NCI-H2107 treated with DMSO at 0.1 percent for 48 hours (cell line): Measurements from ENCODE around the gene SFT2D3.
A peak's percentile ranks its signal among the peaks of the same experiment; 100 is the strongest.

ENCODE experiments used
- DNase-seq: peaks from one replicate; lab custom pipeline; 2025; ENCODE audit not compliant: unreplicated experiment; lab: John Stamatoyannopoulos, UW

SFT2D3 gene

DNA sequence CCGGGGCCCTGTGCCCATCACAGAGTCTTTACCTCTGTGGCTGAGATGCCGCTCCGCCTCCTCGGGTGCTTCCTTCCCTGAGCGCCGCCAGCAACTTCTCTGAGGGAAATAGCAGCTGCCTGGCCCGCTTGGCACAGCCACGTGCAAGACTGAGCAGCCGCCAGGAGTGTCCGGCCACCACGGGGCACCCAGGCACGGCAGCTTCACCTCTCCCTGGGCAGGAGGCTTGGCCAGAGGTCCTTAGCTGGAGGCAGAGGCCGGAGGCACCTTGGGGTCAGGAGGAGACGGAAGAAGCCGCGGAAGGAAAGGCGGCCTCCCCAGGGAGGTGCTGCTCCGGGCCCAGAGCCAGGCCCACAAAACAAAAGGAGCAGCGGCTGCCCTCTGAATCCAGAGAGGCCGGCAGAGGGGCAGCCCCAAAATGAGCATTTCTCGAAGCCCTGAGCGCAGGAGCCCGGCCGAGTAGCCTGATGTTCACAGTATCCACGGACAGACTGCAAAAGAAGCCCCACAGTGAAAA, 20.0 kb upstream of the SFT2D3 start:
- DNase-seq, result no peak

DNA sequence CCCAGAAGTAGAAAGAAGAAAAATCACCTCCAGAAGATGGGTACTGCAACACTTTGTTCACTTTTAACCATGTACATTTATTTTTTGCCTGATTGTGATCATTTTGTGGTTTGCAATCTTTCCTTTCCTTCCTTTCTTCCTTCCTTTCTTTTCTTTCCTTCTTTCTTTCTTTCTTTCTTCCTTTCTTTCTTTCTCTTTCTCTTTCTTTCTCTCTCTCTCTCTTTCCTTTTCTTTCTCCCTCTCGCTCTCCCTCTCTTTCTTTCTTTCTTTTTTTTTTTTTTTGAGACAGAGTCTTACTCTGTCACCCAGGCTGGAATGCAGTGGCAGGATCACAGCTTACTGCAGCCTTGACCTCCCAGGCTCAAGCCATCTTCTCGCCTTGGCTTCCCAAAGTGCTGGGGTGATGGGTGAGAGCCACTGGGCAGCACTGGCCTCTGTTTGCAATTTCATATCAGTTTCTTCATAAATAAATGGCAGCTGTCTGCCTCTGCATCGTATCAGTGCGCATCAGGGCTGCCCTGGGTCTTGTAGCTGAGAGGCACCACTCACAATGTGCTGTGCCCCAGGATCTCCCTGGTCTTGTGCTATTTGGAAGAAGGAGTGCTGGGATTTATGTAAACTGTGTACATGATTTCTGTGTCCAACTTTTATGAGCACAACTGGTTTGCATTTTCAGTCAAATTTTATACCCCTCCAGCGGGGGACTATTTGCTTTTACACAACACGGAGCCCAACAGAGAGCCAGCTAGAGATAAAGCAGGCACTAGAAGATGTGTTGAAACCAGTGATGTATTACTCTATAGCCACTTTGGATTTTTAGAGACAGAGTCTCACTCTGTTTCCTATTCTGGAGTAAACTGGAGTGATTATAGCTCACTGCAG, 19.1 kb upstream of the SFT2D3 start:
- DNase-seq, result no peak

DNA sequence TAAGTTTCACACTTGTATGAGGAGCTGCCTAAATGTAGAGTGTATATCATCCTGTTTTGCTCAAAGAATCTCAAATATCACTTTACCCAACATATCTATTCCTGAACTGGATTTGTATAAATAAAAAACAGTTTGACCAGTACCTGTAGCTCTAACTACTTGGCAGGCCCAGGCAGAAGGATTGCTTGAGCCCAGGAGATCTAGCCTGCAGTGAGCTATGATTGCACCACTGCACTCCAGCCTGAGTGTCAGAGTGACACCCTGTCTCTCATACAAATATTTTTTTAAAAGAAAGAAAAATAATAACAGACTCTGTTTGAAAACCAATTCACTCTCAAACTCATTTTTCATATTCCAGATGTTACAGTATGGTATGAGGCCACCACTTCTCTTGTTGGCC, 18.2 kb upstream of the SFT2D3 start:
- no peak for DNase-seq

DNA sequence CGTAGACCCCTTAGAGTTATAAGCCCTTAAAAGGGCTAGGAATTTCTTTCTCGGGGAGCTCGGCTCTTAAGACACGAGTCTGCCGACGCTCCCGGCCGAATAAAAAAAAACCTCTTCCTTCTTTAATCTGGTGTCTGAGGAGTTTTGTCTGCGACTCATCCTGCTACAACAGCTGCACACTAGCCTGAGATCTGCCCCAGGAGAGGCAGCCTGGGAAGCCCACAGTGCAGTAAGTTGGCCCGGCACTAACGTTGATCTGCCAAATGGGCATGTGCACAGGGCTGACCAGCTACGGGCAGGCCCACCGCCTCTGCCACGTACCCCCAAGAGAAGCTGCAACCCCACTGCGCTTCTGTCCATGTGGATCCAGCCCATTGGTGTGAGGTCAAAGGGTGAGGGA, 17.5 kb upstream of the SFT2D3 start:
- DNase-seq, result no peak

DNA sequence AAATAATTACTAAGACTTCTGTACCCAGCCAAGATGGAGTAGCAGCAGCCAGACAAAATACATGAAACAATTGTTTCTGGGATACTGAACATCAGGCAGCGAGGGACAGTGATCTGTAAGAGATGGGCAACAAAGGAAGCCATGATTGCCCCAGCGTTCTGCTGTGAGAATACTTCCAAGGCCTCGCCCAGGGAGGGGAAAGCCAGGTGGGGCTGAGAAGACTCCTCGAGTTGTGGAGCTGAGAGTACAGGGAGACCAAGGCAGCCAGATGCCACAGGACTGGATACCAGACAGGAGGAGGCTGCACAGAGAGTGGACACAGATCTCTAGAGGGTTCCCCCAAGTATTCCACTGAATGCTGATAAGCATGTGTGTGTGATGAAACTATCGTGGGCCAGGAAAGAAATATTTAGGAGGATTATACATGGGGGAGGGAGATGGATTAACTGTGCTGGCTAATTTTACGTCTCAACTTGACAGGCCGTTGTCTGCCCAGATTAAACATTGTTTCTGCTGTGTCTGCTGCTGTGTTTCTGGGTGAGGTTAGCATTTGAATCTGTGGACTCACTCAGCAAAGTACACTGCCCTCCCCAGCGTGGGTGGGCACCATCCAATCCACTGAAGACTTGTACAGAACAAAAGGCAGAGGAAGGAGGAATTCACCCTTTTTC, 15.8 kb upstream of the SFT2D3 start:
- no peak for DNase-seq

DNA sequence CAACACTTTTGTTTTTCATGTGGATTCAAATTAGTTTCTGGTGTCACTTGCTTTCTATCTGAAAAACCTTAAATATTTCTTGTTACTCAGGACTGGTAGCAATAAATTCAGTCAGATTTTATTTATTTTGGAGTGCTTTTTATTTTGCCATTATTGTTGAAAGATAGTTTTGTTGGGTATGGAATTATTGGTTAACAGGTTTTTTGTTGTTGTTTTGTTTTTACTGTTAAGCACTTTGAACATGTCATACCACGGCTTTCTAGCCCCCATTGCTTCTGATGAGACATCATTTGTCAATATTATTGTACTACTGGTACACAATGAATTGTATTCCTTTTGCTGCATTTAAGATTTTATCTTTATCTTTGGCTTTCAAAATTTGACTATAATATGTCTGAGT, 12.9 kb upstream of the SFT2D3 start:
- DNase-seq, result no peak

DNA sequence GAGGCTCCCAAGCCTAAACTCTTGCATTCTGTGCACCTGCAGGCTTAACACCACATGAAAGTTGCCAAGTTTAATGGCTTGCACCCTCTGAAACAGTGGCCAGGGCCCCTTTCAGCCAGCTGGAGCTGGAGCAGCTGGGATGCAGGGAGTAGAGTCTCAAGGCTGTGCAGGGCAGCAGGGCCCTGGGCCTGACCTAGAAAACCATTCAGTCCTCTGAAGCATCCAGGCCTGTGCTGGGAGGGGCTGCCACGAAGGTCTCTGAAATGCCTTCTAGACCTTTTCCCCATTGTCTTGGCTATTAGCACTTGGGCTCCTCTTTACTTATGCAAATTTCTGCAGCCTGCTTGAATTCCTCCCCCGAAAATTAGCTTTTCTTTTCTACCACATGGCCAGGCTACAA, 10.6 kb upstream of the SFT2D3 start:
- no peak for DNase-seq

DNA sequence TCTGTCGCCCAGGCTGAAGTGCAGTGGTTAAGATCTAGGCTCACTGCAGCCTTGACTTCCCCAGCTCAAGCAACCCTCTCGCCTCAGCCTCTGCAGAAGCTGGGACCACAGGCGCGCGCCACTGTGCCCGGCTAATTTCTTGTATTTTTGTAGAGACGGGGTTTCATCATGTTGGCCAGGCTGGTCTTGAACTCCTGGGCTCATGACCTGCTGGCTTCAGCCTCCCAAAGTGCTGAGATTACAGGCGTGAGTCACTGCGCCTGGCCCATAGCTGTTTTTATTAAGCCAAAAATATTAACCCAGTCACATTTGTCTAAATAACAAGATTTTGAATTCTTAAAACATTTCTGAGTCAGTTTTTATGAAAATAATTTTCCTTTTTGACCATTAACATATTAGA, 6.3 kb upstream of the SFT2D3 start:
- no peak for DNase-seq

DNA sequence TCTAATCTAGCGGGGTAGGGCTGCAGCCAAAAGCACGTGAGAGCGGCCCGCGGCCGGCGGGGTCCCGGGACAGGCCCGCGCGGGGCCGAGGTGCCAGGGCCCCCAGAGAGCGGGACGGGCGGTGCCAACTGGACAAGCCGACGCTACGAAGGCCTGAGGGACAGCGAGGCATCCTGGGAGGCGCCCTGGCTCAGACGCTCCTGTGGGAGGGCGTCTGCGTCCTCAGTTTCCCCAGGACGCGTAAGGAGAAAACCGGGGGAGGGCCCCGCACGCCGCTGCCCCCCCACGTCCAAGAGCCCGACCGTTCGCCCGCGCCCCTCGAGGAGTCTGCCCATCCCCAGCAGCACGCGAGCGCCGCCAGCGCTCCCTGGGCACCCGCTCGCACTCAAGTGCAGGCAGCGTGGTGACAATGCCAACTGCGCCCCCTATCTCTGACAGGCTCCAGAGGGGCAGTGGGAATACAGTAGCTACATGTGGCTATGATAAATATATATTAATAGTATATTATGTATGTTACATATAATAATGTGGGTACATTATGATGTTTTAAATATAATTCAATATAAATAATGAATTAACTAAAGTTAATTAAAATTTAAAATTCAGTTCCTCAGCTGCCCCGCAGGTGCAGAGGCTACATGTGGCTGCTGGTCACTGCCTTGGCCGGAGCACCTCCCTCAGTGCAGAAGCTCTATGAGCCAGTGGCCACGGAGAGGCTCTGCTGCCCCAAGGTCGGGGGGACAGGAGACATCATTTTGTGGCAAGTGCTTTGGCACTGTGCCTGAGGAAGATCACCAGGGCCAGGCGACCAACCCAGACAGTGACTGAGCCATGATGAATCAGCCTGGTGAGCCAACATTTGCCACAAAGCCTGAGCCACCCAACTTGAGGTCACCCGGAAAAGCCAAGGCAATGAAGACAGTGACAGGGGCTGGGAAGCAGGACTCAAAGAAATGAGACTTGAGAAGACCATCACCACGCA, 5.5 kb upstream of the SFT2D3 start:
- DNase-seq, result no peak

DNA sequence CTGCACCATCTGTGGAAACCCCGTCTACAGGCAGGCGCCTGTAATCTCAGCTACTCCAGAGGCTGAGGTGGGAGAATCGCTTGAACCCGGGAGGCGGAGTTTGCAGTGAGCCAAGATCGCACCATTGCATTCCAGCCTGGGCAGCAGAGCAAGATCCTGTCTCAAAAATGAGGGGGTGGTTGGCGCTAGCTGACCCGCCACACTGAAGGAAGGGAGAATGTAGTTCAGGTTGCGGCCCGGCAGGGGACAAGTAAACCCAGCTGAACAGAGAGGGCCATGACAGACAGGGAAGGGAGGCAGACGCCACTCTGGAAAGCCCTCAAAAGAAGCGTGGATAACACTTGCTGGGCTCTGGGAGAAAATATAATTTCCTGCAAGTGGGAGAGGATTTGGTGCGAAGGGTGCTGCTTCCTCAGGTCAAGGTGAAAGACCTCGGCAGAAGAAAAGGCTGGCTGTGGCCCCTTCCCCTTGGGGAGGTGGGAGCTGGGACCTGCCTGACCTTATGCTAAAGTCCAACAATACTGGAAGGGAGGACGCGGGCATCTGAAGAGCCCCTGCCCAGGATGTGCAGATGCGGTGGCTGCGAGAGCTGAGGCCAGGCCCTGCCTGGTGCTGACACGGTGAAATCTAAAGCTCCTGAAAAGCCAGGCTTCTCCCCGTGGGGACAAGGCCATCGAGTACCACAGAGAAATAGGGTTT, 3.7 kb upstream of the SFT2D3 start:
- DNase-seq, result no peak

DNA sequence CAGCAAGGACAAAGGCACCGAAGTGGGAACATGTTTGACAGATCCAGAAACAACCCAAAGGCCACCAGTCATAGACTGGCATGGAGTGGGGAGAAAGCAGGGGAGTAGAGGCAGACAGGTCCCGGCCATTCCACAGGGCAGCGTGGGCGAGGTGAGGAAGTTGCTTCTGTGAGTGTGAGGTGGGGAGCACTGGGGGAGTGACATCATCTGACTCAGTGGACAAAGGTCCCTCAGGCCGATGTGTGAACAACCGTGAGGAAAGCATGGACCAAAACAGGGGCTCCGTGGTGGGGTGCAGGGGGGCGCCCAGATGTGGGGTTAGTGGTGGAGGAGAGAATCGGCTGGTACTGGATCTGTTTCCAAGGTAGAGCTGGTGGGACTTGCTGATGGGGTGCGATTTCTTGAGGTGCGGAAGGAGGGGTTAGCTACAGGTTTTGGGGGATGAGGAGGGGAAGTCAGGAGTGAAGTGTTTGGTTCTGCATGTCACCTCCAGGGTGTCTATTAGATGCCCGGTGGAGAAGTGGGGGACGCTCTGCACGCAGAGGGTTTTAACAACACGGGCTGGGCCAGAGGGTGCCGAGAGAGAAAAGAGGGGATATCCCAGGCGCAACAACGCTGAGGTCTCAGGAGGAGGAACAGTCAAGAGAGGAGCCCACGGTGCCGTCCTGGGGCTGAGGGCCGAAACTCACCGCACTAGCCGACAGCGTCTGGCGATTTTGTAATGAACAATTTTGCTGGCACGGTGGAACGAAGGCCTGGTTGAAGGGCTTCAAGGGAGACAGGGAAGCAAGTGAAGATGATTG, 2.5 kb upstream of the SFT2D3 start:
- DNase-seq, result no peak

DNA sequence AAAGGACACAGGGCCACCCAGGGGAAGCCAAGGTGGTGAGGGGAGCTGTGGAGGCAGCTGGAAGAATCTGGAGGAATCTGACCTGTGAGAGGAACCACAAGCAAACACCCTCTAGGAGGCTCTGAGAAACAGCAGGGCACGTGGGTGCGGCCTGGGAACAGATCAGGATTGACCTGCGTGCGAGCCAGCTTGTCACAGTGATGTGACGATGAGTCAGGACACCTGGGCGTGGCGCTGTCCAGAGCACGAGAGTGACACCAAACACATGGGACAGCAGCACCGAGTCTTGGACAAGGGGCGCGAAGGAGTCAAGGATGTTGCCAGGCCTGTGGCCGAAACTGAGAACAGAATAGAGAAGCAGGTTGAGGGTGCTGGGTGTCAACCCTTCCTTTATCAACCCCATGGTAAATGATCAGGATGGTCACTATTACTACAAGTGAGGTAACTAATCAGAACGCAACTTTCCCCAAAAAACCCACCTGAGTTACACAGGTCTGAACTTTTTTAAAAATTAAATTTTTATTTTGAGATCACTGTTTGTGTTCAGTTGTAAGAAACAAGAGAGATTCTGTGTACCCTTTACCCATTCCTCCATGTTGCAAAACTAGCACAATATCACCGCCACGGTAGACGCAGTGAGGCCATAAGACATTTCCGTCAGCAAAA, 637 bp upstream of the SFT2D3 start:
- DNase-seq, result no peak

DNA sequence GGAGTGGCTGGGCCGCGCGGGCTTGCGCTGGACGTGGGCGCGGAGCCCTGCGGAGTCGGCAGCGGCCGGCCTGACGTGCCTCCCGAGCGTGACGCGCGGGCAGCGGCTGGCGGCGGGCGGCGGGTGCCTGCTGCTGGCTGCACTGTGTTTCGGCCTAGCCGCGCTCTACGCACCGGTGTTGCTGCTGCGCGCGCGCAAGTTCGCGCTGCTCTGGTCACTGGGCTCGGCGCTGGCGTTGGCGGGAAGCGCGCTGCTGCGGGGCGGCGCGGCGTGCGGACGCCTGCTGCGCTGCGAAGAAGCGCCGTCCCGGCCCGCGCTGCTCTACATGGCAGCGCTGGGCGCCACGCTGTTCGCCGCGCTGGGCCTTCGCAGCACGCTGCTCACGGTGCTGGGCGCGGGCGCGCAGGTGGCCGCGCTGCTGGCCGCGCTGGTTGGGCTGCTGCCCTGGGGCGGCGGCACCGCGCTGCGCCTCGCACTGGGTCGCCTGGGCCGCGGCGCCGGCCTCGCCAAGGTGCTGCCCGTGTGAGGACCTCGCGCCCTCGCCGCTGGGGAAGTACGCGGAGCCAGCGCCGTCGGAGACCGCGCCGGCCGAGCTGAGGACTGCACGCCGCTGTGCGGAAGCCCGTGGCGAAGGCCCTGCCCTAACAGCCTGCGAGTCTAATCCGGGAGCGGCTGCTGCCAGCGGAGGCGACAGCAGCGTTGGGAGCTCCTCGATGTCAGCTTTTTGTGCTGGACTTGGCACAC, 526 bp downstream of the SFT2D3 start:
- peak; percentile 16 for DNase-seq

DNA sequence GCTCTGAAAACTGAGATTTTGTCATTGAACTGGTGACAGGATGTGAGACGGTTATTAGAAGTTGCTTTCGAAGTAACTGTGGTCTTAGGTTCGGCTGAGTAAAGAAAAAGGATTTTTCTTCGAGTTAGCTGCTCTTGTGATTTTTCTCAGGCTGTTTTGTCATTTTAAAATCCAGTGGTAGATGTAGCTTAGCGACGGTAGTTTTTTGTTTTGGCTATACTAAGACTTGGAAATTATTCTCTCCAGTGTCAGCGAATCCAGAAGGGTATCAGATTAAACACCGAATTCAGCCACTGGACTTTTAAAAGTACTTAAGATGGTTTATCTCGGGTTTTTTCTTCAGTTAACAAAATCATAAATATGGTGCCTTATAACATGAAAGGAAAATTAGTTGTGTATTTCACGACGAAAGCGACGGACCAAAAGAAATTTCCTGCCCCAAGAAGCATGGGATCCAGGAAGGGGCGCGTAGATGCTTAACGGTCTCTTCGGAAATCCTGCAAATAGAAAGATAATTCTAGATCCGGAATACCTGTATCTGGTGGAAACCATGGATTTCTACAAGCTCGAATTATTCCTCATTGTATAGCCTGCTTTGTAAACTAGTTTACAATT, 1.2 kb downstream of the SFT2D3 start:
- no peak for DNase-seq

DNA sequence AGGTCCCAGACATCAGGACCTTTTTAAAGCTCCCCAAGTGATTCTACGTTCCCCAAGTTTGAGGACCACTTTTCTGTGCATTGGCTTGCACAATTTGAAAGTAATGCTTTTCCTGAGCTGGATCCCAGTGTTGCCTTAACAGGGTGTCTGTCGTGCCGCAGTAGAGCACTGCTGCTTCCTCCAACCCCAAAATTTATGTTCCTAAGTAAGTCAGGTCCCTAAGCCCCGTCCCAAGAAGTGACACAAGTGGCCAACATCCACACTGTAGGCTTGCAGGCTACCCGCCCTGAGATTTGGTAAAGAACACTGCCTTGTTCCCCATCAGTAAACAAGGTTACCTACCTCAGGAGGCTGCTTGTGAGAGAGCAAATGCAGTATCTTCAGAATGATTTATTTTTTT, 2.0 kb downstream of the SFT2D3 start:
- no peak for DNase-seq

DNA sequence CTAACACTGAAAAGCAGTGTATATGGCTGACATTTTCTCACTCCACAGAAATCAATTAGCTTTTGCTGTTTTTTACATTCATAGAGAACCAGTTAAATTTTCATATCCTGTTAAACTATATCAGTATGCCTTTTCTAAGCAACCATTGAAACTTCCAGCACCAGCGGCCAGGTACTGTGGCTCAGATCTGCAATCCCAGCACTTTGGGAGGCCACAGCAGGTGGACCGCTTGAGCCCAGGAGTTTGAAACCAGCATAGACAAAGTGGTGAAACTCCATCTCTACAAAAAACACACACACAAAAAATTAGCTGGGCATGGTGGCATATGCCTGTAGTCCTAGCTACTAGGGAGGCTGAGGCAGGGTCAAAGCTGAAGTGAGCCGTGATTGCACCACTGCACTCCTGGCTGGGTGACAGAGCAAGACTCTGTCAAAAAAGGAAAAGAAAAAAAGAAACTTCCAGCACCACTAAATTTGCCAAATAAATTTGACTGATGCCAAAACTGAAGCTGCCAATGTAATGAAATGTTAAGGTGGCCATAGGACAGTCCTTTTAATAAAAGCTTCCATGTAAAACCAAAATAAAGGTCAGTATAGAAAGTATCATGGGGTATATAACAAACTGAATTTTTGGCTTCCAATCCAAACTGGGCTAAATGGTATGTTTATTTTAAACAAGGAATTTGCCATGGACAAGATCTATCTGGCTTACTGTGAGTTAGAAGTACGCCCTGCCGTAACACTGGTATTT, 3.5 kb downstream of the SFT2D3 start:
- DNase-seq, result no peak

DNA sequence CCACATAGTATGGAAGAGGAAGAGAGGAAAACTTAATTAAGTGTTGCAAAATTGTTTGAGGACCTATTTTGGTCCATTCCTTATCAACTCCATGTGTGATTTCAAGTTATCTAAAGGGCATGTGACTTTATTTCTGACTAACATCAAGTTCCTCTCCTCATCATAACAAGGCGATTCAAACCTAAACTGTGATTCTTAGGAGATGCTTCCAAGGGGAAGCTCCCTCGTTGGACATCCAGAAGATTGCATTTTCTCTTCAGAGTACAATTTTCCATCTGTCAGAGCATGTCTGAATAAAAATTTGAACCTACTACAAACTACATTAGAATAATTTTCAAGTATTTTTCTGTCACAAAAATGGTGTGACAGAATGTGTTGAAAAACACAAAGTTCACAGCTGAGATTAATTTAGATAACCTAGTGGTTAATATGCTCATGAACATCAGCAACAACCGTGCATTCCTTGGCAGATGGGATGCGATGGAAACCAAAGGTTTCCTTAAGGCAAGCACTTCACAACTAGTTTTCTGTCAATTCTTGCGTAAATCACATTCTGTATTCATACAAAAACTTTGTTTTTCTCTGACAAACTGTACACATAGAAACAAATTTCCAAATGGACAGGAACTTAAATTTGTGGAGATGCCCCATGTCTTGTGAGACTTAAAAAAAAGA, 4.2 kb downstream of the SFT2D3 start:
- no peak for DNase-seq
